ENCODE measurements around the gene MRPL50.
"Not testable (repeated sequence)": the region's sequence is repeated elsewhere in the genome, so short reads cannot be mapped to it uniquely, and the experiment has no call there.

The MRPL50 gene

DNA sequence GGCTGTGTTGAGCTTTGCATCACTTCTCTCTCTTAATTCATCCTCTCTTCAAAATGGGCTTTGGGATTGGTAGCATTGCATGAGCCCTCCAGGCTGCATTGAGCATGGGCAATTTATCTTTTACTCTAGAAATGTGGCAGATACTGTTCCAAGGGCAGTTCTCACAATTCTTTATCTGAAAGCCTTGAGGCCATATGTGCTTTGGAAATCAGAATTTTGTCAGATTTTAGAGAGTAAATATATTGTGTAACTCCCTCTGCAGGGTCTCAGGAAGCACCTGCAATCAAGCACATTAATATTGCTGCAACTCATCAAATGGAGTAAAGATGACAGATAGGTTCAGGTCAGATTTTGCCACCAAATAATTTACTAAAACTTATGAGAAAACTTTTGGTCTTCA lies 19.6 kb upstream of the MRPL50 start:
- no peak for DNase-seq (ENCODE audit: low spot score)

DNA sequence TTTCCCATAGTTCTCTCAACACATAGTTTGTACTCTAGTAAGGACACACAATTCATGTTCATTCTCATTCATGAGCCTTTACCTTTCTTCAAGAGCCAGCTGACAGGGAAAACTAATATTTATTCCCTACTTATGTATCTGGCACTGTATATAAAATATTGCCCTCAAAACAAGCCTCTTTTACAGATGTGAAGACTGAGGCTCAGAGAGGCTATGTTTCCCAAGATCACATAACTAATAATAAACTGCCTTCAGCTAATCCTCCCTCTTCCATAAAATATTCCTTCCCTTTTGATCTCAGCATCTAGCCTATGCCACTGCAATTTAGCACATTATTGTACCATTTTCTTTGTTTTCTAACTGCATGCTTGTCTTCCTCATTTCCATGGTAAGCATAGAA lies 19.0 kb upstream of the MRPL50 start:
- no peak for DNase-seq (ENCODE audit: low spot score)

DNA sequence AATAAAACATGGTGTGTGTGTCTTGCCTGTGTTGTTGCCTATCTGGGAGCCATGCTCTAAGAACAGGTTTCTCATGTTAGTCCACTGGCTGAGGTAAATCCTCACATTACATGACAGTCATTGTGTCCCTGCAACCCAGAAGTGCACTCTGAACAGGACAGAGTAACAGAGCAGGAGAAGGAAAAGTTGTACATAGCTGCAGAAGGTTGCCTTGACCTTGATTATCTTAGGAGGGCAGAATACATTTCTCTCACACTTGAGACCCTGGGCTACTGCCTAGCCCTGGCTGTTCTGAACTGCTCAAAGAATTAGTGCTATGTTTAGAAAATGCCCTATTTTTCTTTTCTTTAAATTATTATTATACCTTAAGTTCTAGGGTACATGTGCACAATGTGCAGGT lies 17.2 kb upstream of the MRPL50 start:
- no peak for DNase-seq (ENCODE audit: low spot score)

GRCh38 chr9:101414839-101415238 lies 16.4 kb upstream of the MRPL50 start:
- DNase-seq (ENCODE audit: low spot score): no peak

GRCh38 chr9:101409079-101409477 lies 10.7 kb upstream of the MRPL50 start:
- no peak for DNase-seq (ENCODE audit: low spot score)

DNA sequence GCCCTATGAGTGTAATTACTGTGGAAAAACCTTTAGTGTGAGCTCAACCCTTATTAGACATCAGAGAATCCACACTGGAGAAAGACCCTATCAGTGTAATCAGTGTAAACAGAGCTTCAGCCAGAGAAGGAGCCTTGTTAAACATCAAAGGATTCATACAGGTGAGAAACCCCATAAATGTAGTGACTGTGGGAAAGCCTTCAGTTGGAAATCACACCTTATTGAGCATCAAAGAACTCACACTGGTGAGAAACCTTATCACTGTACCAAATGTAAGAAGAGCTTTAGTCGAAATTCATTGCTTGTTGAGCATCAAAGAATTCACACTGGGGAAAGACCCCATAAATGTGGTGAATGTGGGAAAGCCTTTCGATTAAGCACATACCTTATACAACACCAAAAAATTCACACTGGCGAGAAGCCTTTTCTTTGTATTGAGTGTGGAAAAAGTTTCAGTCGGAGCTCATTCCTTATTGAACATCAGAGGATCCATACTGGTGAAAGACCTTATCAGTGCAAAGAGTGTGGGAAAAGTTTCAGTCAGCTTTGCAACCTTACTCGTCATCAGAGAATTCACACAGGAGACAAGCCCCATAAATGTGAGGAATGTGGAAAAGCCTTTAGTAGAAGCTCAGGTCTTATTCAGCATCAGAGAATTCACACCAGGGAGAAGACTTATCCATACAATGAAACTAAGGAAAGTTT lies 10.1 kb upstream of the MRPL50 start:
- no peak for DNase-seq (ENCODE audit: low spot score)

DNA sequence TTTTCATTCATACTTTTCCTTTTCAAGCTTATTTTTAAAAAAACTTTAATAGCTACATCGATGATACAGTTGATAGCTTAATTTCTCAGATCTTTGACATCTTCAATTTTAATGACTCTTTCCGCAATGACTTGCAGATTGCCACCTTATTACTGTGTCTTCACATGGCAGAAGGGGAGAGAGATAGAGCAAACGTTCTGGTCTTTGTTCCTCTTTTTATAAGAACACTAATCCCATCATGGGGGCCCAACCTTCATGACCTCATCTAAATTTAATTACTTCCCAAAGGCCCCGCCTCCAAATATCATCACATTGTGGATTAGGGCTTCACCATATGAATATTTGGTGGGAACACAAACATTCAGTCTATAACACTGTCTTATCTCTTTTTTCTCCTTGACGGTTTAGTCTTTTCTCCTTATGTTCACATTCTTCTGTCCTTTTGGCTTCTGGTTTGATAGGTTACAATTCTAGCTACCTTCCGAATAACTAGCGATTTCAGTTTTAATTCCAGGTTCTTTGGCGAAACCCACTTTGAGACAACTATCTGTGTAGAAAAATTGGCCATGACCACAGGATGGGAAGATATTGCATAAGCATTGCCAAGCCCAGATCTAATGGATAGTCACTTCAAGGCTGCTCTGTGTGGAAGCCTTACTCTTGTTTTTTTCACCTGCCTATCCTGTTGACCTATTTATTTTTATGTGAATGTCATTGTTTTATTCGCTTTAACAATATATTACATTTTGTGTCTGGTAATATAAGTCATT lies 5.3 kb upstream of the MRPL50 start:
- DNase-seq (ENCODE audit: low spot score): no peak

GRCh38 chr9:101400120-101400519 lies 1.7 kb upstream of the MRPL50 start:
- DNase-seq (ENCODE audit: low spot score): peak; percentile 44

DNA sequence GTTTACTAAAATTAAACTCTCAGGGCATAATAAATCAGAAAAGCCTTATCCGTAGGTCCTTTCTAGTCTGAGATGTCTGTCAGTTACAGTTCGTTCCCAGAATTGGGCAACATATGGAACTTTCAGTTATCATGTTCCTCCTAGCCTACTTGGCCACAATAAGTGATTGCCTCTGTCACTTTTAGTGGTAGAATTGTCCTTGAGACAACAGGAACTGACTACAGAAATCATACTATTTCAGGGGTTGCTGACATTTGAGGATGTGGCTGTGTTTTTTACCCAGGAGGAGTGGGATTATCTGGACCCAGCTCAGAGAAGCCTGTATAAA lies 1.2 kb upstream of the MRPL50 start:
- no peak for DNase-seq (ENCODE audit: low spot score)

- DNase-seq (ENCODE audit: low spot score): peak; percentile 32
Measured at GRCh38 chr9:101398930-101399642, 668 bp upstream of the MRPL50 start.

DNA sequence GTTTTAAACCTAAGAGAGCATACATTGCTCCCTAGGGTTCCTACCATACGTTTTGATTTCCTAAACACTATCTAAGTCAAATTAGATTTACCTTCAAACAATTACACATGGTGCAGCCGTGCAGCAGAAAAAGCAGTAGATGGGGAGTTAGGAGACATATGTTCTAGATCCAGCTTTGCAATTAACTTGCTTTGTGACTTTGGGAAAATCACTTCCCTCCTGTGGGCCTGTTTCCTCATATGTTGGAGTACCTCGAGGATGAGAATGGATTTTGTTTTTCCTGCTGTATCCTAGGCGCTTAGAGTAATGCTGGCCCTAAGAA lies 711 bp downstream of the MRPL50 start:
- no peak for DNase-seq (ENCODE audit: low spot score)

GRCh38 chr9:101394687-101395086 lies 3.7 kb downstream of the MRPL50 start:
- no peak for DNase-seq (ENCODE audit: low spot score)

DNA sequence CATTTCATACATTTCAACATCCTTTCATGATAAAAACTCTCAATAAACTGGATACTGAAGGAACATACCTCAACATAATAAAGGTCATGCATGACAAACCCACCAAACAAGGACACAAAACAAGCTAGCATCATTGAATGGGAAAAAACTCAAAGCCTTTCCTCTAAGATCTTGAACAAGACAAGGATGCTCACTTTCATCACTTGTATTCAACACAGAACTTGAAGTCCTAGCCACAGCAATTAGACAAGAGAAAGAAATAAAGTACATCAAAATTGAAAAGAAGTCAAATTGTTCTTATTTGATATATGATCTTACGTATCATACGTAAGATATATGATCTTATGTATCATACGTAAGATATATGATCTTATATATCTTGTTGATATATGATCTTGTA lies 5.3 kb downstream of the MRPL50 start:
- DNase-seq (ENCODE audit: low spot score): no peak

GRCh38 chr9:101388507-101388993 lies 9.9 kb downstream of the MRPL50 start:
- peak; percentile 23 for DNase-seq (ENCODE audit: low spot score)

DNA sequence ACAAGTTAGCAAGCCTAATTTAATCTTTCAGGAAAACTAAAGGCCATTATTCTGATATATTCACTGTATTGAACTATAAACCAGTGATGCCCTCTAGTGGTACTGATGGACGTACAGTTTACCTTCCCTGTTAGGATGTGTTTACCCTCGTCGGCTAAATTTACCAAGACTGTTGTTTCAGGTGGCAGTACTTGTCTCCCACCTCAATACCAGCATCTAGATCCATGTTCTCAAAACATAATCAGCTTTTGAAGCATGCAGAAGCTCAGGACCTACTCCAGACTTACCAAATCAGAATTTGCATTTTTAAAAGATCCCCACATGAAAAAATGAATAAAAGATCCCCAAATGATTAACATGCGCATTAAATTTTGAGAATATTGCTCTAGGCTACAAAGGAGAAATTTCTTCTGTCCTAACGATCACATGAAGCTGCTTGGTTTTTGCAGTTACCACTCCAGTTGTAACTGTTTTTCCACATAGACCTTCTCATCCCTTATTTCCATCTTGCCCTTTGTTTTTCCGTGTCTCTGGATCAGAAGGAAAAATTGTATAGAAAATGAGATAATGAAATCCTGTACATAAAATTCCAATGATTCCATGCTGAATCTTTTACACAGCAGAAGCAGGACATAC lies 10.4 kb downstream of the MRPL50 start:
- peak; percentile 62 for DNase-seq (ENCODE audit: low spot score)

- not testable (repeated sequence) for DNase-seq (ENCODE audit: low spot score)
Measured at GRCh38 chr9:101384873-101385536, 13.4 kb downstream of the MRPL50 start, which contains the start of gene BAAT. Gene BAAT, minus strand, starts transcription at chr9:101385006. Its CDS starts 13,602 bp downstream, at chr9:101371404.

- no peak for DNase-seq (ENCODE audit: low spot score)
Measured at GRCh38 chr9:101383361-101383760, 15.1 kb downstream of the MRPL50 start.

GRCh38 chr9:101381833-101382342 lies 16.5 kb downstream of the MRPL50 start:
- no peak for DNase-seq (ENCODE audit: low spot score)

DNA sequence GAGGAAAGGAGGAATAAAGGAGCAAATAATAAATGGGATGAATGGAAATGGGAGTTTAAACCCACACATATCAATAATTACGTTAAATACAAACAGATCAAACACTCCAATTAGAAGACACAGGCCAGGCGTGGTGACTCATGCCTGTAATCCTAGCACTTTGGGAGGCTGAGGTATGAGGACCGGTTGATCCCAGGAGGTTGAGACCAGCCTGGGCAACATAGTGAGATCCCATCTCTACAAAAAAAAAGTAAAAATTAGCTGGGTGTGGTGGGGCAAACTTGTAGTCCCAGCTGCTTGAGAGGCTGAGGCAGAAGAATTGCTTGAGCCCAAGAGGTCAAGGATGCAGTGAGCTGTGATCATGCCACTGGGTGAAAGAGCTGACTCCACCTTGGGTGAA lies 17.3 kb downstream of the MRPL50 start:
- DNase-seq (ENCODE audit: low spot score): no peak

DNA sequence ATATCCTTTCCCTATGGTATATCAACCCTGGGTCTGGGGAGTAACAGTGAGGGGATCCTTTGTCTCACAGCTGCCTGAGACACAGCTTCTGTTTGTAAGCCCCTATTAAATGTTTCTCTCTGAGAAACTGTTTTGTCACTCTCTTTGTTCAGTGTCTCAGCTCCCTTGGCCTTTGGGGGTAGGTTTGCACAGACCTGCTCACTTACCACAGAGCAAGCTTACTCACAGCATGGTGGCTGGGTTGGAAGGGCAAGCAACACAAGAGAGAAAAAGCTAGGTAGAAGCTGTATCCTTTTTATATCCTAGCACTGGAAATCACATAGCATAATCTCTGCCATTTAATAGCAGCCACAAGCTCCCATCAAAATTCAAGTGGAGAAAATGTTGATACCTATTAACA lies 18.1 kb downstream of the MRPL50 start:
- no peak for DNase-seq (ENCODE audit: low spot score)

DNA sequence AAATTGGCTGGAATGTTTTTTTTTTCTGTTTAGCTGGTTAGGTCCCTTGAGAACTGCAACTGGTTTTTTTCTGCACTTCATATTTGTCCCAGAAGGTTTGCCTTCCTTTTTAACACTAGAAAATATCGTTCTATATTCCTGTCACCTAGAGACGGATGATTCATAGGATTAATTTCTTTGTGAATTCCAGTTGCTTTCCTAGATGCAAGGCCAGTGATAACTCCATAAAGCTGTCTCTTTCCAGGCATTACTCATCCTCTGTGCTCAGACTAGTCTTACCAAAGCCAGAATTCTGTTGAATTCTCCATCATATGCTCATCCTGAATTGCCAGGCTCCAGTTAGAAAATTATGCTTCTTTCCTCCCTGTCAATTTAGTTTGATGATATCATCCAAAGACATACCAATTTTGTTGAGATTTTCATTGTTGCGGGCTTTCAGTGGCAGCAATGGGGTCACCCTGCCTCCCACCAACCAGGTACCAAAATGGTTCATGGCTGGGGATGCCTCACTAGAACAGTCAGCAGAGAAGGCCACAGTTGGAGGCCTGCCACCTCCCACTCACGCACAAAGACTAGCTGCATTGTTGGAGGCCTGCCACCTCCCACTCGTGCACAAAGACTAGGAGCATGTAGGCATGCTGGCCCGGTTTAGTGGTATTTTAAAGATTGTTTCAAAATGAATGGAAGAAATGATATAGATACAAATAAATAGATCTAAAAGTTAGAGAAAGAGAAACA lies 22.1 kb downstream of the MRPL50 start:
- no peak for DNase-seq (ENCODE audit: low spot score)
